ENCODE results near the gene PLCB1.

PLCB1 gene

GRCh38 chr20:8917084-8917483 lies 785.0 kb downstream of the PLCB1 start:
- Mint-ChIP-seq H3K36me3 (ENCODE audit: low read depth) (no peaks in the 10 kb centered on the region), H3K4me3 (no peak overlapping the region), H3K9me3 (no peaks in the 10 kb centered on the region), H3K27ac (no peak overlapping the region), H3K27me3 (ENCODE audit: low read depth) (no peaks in the 10 kb centered on the region), H3K4me1 (ENCODE audit: low read depth) (no peaks in the 10 kb centered on the region)

DNA sequence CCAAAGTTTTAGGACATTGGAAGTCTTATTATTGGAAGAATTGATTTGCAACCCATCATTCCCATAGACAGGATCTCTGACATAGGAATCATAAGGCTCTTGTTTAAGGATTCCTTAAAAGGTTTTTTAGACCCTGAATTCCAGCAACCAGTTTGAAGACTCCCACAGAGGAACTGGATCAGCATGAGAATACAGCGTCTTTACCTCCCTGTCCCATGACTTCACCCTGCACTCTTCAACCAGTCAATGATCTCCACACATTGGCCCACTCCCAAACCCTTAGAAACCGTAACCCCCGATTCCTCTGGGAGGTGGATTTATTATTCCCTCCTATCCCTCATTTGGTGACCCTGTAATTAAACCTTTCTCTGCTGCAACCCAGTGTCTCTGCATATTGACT lies 786.1 kb downstream of the PLCB1 start:
- Mint-ChIP-seq H3K27me3 (ENCODE audit: low read depth) (no peaks in the 10 kb centered on the region), H3K27ac (no peak overlapping the region), H3K9me3 (no peaks in the 10 kb centered on the region), H3K4me3 (no peak overlapping the region), H3K4me1 (ENCODE audit: low read depth) (no peaks in the 10 kb centered on the region), H3K36me3 (ENCODE audit: low read depth) (no peaks in the 10 kb centered on the region)

- H3K4me1 Mint-ChIP-seq (ENCODE audit: low read depth) = no peaks in the 10 kb centered on the region
- no peaks in the 10 kb centered on the region for H3K27me3 Mint-ChIP-seq (ENCODE audit: low read depth)
- no peaks in the 10 kb centered on the region for H3K36me3 Mint-ChIP-seq (ENCODE audit: low read depth)
- no peak overlapping the region for H3K27ac Mint-ChIP-seq
- no peak overlapping the region for H3K4me3 Mint-ChIP-seq
- H3K9me3 Mint-ChIP-seq = no peaks in the 10 kb centered on the region
Observed at GRCh38 chr20:8924539-8924938, 792.5 kb downstream of the PLCB1 start.

DNA sequence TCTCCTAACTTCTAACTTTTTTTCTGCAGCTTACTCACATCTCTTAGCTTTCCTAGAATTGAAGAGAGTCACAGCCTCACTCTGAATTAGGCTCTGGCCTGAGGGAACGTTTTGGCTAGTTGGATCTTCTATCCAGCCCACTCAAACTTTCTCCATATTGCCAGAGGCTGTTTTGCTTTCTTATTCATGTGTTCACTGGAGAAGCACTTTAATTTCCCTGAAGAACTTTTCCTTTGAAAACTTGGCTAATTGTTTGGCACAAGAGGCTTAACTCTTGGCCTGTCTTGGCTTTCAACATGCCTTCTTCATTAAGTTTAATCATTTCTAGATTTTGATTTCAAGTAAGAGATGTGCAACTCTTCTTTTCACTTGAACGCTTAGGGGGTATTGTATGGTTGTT lies 798.7 kb downstream of the PLCB1 start:
- Mint-ChIP-seq H3K27me3 (ENCODE audit: low read depth) (no peaks in the 10 kb centered on the region), H3K4me1 (ENCODE audit: low read depth) (no peaks in the 10 kb centered on the region), H3K9me3 (peaks cover 4% of the 10 kb centered on the region), H3K27ac (no peak overlapping the region), H3K4me3 (no peak overlapping the region), H3K36me3 (ENCODE audit: low read depth) (no peaks in the 10 kb centered on the region)

GRCh38 chr20:8932192-8933165 lies 800.4 kb downstream of the PLCB1 start:
- no peaks in the 10 kb centered on the region for H3K4me1 Mint-ChIP-seq (ENCODE audit: low read depth)
- H3K4me3 Mint-ChIP-seq = no peak overlapping the region
- H3K9me3 Mint-ChIP-seq = peaks cover 4% of the 10 kb centered on the region
- H3K27ac Mint-ChIP-seq = no peak overlapping the region
- H3K27me3 Mint-ChIP-seq (ENCODE audit: low read depth) = no peaks in the 10 kb centered on the region
- H3K36me3 Mint-ChIP-seq (ENCODE audit: low read depth) = no peaks in the 10 kb centered on the region

- no peaks in the 10 kb centered on the region for H3K27me3 Mint-ChIP-seq (ENCODE audit: low read depth)
- H3K27ac Mint-ChIP-seq = no peak overlapping the region
- peaks cover 4% of the 10 kb centered on the region for H3K9me3 Mint-ChIP-seq
- H3K36me3 Mint-ChIP-seq (ENCODE audit: low read depth) = no peaks in the 10 kb centered on the region
- no peaks in the 10 kb centered on the region for H3K4me1 Mint-ChIP-seq (ENCODE audit: low read depth)
- no peak overlapping the region for H3K4me3 Mint-ChIP-seq
Observed at GRCh38 chr20:8933381-8933807, 801.3 kb downstream of the PLCB1 start.

- Mint-ChIP-seq H3K27ac (no peak overlapping the region), H3K4me1 (ENCODE audit: low read depth) (no peaks in the 10 kb centered on the region), H3K36me3 (ENCODE audit: low read depth) (no peaks in the 10 kb centered on the region), H3K27me3 (ENCODE audit: low read depth) (no peaks in the 10 kb centered on the region), H3K4me3 (no peak overlapping the region), H3K9me3 (peaks cover 4% of the 10 kb centered on the region)
Observed at GRCh38 chr20:8934362-8934761, 802.3 kb downstream of the PLCB1 start.
